Measurements from ENCODE around the gene GTPBP10. TPM values are rescaled to one million over a fixed set of nuclear protein-coding genes. Genes with fewer than 3 reads are reported as not detected.

The GTPBP10 gene
- total RNA-seq, 4 donors from 2014 or later, result 25.0 to 41.4 (median 33.2) TPM

DNA sequence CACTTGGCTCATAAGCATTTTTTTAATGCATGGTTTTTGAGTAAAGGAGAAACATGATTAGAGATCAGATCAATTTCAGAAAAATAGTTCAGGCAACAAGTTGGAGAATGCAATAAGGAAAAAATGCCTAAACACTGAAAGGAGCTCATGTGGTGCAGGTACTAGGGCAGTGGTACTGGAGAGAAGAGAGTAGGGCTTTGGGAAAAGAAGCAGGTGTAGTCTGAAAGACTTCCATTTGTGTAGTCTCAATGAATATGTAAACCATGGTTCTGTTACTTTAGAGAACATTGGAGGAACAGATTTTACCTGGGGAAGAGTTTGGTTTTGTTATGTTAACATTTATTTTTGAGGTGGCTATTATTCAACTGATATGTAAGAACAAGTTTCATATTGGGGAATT, 5.5 kb downstream of the GTPBP10 start:
- H3K4me3 ChIP-seq (replicated peaks in 1 of 3), result no peak overlapping the region
- no peak for DNase-seq
- peaks cover 9 to 17% of the 10 kb centered on the region in 2 donors for H3K4me1 ChIP-seq
- H3K27ac ChIP-seq, result no peak overlapping the region
- H3K9me3 ChIP-seq, result no peaks in the 10 kb centered on the region
- intact Hi-C loops (cut with DNase I), result loop anchor here (5.0 kb wide), 1 partner anchor 45 kb away; no protein-coding TSS in a partner anchor
- H3K27me3 ChIP-seq, result no peaks in the 10 kb centered on the region
- TF ChIP-seq POLR2A (IDR thresholded peaks at IDR 0.05), result no peak
- TF ChIP-seq, protein P1, sequence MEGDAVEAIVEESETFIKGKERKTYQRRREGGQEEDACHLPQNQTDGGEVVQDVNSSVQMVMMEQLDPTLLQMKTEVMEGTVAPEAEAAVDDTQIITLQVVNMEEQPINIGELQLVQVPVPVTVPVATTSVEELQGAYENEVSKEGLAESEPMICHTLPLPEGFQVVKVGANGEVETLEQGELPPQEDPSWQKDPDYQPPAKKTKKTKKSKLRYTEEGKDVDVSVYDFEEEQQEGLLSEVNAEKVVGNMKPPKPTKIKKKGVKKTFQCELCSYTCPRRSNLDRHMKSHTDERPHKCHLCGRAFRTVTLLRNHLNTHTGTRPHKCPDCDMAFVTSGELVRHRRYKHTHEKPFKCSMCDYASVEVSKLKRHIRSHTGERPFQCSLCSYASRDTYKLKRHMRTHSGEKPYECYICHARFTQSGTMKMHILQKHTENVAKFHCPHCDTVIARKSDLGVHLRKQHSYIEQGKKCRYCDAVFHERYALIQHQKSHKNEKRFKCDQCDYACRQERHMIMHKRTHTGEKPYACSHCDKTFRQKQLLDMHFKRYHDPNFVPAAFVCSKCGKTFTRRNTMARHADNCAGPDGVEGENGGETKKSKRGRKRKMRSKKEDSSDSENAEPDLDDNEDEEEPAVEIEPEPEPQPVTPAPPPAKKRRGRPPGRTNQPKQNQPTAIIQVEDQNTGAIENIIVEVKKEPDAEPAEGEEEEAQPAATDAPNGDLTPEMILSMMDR (IDR thresholded peaks at IDR 0.05), result no peak
- H3K36me3 ChIP-seq, result no peaks in the 10 kb centered on the region

DNA sequence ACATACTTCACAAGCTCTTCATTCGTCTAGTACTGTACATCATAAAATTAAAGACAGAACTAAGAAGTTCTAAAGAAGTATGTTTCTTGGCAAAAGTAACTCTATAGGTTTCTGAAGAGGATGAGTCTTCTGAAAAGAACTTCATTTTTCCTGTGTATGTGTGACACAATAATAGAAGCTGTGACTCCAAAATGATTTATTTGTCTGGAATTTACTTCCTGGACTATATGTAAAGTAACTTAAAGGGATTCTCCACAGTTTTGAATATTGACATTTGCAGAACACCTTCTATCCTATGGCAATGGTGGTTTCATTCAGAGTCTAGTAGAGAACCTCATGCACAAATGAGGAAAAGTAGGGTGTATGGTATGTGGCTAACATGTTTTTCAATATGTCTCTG, 36.9 kb downstream of the GTPBP10 start:
- H3K36me3 ChIP-seq, result peaks cover 25 to 27% of the 10 kb centered on the region in 2 donors
- DNase-seq, result no peak

DNA sequence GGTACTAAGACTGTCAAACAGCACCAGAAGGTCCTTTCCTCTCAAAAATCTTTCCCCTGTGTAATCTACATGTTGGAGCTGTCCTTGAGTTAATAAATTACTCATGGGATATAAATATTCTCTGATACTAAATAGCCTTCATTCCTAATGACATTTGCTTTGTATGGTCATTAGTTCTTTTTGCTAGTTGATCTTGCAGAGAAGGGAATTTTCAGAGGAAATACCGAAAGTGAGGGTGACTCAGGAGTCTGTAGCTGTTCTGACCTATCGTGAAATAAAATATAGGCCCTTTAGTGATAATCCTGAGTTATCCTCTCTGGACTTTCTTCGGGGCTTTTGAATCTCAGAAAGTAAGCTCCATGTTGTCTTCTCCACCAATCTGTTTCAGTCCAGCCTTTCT, 37.3 kb downstream of the GTPBP10 start:
- TF ChIP-seq, protein P1 (IDR thresholded peaks at IDR 0.05), result no peak
- no peak for TF ChIP-seq POLR2A (IDR thresholded peaks at IDR 0.05)
- DNase-seq, result no peak
- Histone ChIP-seq H3K27ac (no peak overlapping the region), H3K4me3 (replicated peaks in 1 of 3) (no peak overlapping the region), H3K27me3 (no peaks in the 10 kb centered on the region), H3K4me1 (no peaks in the 10 kb centered on the region), H3K36me3 (peaks cover 21 to 23% of the 10 kb centered on the region in 2 donors), H3K9me3 (no peaks in the 10 kb centered on the region)
- 96 to 97% methylated on average over 3 of the region's 3 CpGs for WGBS, 2 donors
- intact Hi-C loops (cut with DNase I), result no loop called here

More for the DNA sequence above, 36.9 kb downstream of the GTPBP10 start:
- Histone ChIP-seq H3K4me1 (no peaks in the 10 kb centered on the region), H3K27ac (no peak overlapping the region), H3K9me3 (no peaks in the 10 kb centered on the region), H3K4me3 (replicated peaks in 1 of 3) (no peak overlapping the region), H3K27me3 (no peaks in the 10 kb centered on the region)
- WGBS, 2 donors, result 96% methylated on average over 1 of the region's 1 CpG
- no peak for TF ChIP-seq POLR2A (IDR thresholded peaks at IDR 0.05)
- TF ChIP-seq, protein P1 (IDR thresholded peaks at IDR 0.05), result no peak
- intact Hi-C loops (cut with DNase I), result no loop called here

DNA sequence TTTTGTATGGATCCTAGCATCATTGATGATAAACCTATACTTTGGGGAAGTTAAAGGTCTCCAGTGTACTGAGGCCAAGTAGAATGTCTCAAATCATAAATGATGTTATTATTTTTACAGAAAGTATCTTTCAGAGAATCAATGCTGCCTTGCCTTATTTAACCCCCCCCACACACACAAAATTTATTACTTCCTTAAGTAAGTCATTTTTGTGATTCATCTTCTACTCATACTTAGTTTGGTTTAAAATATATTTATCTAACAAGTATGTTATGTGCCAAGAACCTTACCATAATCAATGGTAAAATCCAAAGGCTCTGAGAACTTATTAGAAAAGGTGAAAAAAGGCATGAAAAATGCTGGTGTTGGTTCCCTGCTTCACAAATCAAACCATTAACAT, 37.9 kb downstream of the GTPBP10 start:
- Histone ChIP-seq H3K4me1 (no peaks in the 10 kb centered on the region), H3K9me3 (no peaks in the 10 kb centered on the region), H3K27me3 (no peaks in the 10 kb centered on the region), H3K36me3 (peaks cover 17% of the 10 kb centered on the region in 2 donors), H3K27ac (no peak overlapping the region), H3K4me3 (replicated peaks in 1 of 3) (no peak overlapping the region)
- intact Hi-C loops (cut with DNase I), result no loop called here
- TF ChIP-seq, protein P1 (IDR thresholded peaks at IDR 0.05), result no peak
- TF ChIP-seq POLR2A (IDR thresholded peaks at IDR 0.05), result no peak
- no peak for DNase-seq

DNA sequence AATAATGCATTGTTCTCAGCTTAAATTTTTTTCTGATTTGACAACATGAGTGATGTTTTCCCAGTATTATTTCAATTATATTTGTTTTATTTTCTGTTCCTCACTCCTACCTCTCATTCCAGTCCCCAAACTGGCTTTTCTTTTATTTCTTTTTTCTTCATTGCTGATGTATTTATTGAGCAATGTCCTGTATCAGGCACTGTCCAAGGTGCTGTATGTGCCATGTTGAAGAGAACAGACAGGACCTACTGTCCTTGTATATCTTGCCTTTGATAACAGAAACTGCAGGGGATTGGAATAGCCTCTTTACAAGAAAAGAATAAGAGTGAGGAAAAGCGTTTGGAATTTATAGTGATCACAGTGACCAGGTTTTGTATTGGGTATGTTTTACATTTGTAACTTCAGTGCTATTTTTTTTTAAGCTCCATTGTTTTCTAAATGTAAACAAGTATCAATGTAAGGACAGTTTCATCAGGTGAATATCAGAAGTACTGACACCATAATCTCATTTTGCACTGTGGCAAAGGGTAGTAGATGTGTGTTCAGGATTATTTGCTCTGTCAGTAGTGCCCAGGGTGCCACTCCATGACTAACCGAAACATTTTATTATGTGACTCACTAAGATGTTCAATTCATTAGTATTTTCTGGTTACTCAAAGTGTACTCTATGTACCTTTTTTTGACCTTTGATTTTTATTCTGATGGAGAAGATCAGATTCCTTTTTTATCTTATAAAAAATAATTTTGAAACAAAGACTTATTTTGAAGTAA, 41.1 kb downstream of the GTPBP10 start:
- Histone ChIP-seq H3K36me3 (peaks cover 11 to 15% of the 10 kb centered on the region in 2 donors), H3K9me3 (no peaks in the 10 kb centered on the region), H3K27me3 (no peaks in the 10 kb centered on the region), H3K27ac (no peak overlapping the region), H3K4me3 (replicated peaks in 1 of 3) (no peak overlapping the region), H3K4me1 (no peaks in the 10 kb centered on the region)
- no peak for DNase-seq
- intact Hi-C loops (cut with DNase I), result no loop called here
- 93 to 94% methylated on average over 2 of the region's 2 CpGs for WGBS, 2 donors
- TF ChIP-seq, protein P1 (IDR thresholded peaks at IDR 0.05), result no peak
- TF ChIP-seq POLR2A (IDR thresholded peaks at IDR 0.05), result no peak

Data from thyroid gland (tissue), 4 donors.